GM12873 (cell line): ENCODE measurements around the gene ZRANB3.

Source experiments
- CTCF ChIP-seq: IDR thresholded peaks from 2 replicates; pipeline ENCODE4 v1.5.1; 2012; ENCODE audit warnings: low read depth, mild to moderate bottlenecking, moderate library complexity, low read length, control low read depth; ENCODE audit not compliant: insufficient read depth; ENCODE audit errors: missing control alignments

ZRANB3 gene

GRCh38 chr2:135096665-135097446, 434.2 kb downstream of the ZRANB3 start:
- TF ChIP-seq CTCF: no peak

- TF ChIP-seq CTCF: no peak
Measured at GRCh38 chr2:135095591-135095990, 435.4 kb downstream of the ZRANB3 start.

- no peak for TF ChIP-seq CTCF
Measured at GRCh38 chr2:135094508-135094907, 436.5 kb downstream of the ZRANB3 start.

- no peak for TF ChIP-seq CTCF
Measured at GRCh38 chr2:135093670-135094330, 437.2 kb downstream of the ZRANB3 start.

GRCh38 chr2:135093193-135093592, 437.8 kb downstream of the ZRANB3 start:
- TF ChIP-seq CTCF: no peak

- TF ChIP-seq CTCF: no peak
Measured at GRCh38 chr2:135091681-135092080, 439.3 kb downstream of the ZRANB3 start.
